Measurements from ENCODE around the gene WRNIP1.

The WRNIP1 gene

GRCh38 chr6:2733324-2733723, 31.9 kb upstream of the WRNIP1 start:
- no peak overlapping the region for H3K4me3 ChIP-seq (replicated peaks; ENCODE audit: low read depth, low read length)
- no peak for TF ChIP-seq CTCF (IDR thresholded peaks at IDR 0.05; ENCODE audit: low read depth, low read length, missing control alignments)
- DNase-seq (ENCODE audit: extremely low read depth, low read depth), result no peak

GRCh38 chr6:2733736-2734480, 31.3 kb upstream of the WRNIP1 start:
- no peak for DNase-seq (ENCODE audit: extremely low read depth, low read depth)

GRCh38 chr6:2734488-2735166, 30.6 kb upstream of the WRNIP1 start:
- DNase-seq (ENCODE audit: extremely low read depth, low read depth), result no peak
- H3K4me3 ChIP-seq (replicated peaks; ENCODE audit: low read depth, low read length), result no peak overlapping the region
- no peak for TF ChIP-seq CTCF (IDR thresholded peaks at IDR 0.05; ENCODE audit: low read depth, low read length, missing control alignments)

More at GRCh38 chr6:2733736-2734480, 31.3 kb upstream of the WRNIP1 start:
- no peak for TF ChIP-seq CTCF (IDR thresholded peaks at IDR 0.05; ENCODE audit: low read depth, low read length, missing control alignments)
- no peak overlapping the region for H3K4me3 ChIP-seq (replicated peaks; ENCODE audit: low read depth, low read length)

- no peak for DNase-seq (ENCODE audit: extremely low read depth, low read depth)
- no peak for TF ChIP-seq CTCF (IDR thresholded peaks at IDR 0.05; ENCODE audit: low read depth, low read length, missing control alignments)
- H3K4me3 ChIP-seq (replicated peaks; ENCODE audit: low read depth, low read length), result no peak overlapping the region
Measured at GRCh38 chr6:2737885-2738284, 27.3 kb upstream of the WRNIP1 start.

- H3K4me3 ChIP-seq (replicated peaks; ENCODE audit: low read depth, low read length), result no peak overlapping the region
- peak; percentile 37 for DNase-seq (ENCODE audit: extremely low read depth, low read depth)
Measured at GRCh38 chr6:2738373-2738979, 26.7 kb upstream of the WRNIP1 start.

GRCh38 chr6:2739335-2739734, 25.9 kb upstream of the WRNIP1 start:
- peak; percentile 36 for DNase-seq (ENCODE audit: extremely low read depth, low read depth)
- H3K4me3 ChIP-seq (replicated peaks; ENCODE audit: low read depth, low read length), result no peak overlapping the region
- no peak for TF ChIP-seq CTCF (IDR thresholded peaks at IDR 0.05; ENCODE audit: low read depth, low read length, missing control alignments)

More at GRCh38 chr6:2738373-2738979, 26.7 kb upstream of the WRNIP1 start:
- peak; percentile 71 for TF ChIP-seq CTCF (IDR thresholded peaks at IDR 0.05; ENCODE audit: low read depth, low read length, missing control alignments)
